Kidney epithelial cell (primary cell): ENCODE results near the gene CCDC93. TPM values are rescaled to one million over a fixed set of nuclear protein-coding genes. Genes with fewer than 3 reads are reported as not detected.
A peak's percentile ranks its signal among the peaks of the same experiment; 100 is the strongest.

Source experiments
- DNase-seq: peaks from one replicate; pipeline ENCODE4 v3.0.0-alpha.2; 2010; ENCODE audit warnings: low read depth
- H3K27me3 ChIP-seq: 2 replicates; pipeline ENCODE4 v1.6.0; 2011; ENCODE audit warnings: low read length; ENCODE audit not compliant: control insufficient read depth, insufficient read depth
- H3K36me3 ChIP-seq: 2 replicates; pipeline ENCODE4 v1.5.1; 2011; ENCODE audit warnings: low read length; ENCODE audit not compliant: control insufficient read depth, insufficient read depth
- H3K4me3 ChIP-seq: 2 replicates; pipeline ENCODE4 v1.5.1; 2011; ENCODE audit warnings: low read depth, mild to moderate bottlenecking, control low read depth, low read length
- total RNA-seq: library from RNA; depleted of rRNA; stranded (reverse); fragments of >200 nt; gene quantifications from 2 replicates; pipeline ENCODE4 v1.2.3, GENCODE V29; 2015
- TF ChIP-seq, protein P1 (sequence below): IDR thresholded peaks from 2 replicates; pipeline ENCODE4 v1.5.1; 2011; ENCODE audit warnings: mild to moderate bottlenecking, moderate library complexity, low read length, control low read depth, inconsistent platforms; ENCODE audit not compliant: insufficient read depth, poor library complexity, severe bottlenecking

CCDC93 gene
- total RNA-seq, 1 donor from 2014 or later = 33.6 TPM

DNA sequence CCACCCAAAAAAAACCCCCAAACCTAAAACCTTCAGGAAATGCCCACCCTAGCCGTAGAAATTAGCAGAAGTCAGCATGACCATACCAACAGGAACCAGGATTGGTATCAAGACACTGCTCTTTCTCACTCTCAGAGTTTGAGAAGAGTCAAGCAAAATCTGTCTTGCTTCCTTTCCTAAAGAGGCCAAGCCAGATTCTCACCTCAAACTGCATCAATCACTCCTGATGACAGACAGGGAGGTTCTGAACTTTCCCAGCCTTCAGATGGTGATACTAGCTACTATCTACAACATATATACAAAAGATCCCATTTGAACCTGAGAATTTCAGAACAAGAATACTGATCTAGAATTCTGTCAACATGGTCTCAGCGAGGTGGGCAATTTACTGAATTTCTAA lies 29.7 kb downstream of the CCDC93 start:
- no peaks in the 10 kb centered on the region for H3K36me3 ChIP-seq
- TF ChIP-seq, protein P1, sequence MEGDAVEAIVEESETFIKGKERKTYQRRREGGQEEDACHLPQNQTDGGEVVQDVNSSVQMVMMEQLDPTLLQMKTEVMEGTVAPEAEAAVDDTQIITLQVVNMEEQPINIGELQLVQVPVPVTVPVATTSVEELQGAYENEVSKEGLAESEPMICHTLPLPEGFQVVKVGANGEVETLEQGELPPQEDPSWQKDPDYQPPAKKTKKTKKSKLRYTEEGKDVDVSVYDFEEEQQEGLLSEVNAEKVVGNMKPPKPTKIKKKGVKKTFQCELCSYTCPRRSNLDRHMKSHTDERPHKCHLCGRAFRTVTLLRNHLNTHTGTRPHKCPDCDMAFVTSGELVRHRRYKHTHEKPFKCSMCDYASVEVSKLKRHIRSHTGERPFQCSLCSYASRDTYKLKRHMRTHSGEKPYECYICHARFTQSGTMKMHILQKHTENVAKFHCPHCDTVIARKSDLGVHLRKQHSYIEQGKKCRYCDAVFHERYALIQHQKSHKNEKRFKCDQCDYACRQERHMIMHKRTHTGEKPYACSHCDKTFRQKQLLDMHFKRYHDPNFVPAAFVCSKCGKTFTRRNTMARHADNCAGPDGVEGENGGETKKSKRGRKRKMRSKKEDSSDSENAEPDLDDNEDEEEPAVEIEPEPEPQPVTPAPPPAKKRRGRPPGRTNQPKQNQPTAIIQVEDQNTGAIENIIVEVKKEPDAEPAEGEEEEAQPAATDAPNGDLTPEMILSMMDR = no peak
- no peak for DNase-seq
- H3K4me3 ChIP-seq = no peak overlapping the region
- H3K27me3 ChIP-seq = no peaks in the 10 kb centered on the region

DNA sequence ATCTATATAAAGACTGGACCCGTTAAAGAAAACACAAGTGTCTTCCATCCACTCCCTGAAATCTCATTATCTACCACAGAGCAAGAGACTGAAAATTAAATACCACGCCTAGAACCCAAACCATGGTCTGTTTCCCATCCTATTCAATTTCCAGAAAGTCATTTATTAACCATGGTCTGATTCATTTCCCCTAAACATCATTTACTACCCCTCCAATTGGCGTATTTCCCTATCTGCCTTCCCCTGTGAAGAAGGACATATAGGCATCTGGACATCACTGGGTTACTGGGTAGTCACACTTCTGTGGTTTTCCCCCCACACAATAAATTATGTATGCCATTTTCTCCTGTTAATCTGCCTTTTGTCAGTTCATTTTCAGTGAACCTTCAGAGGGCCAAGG lies 30.8 kb downstream of the CCDC93 start:
- Histone ChIP-seq H3K36me3 (no peaks in the 10 kb centered on the region), H3K27me3 (no peaks in the 10 kb centered on the region), H3K4me3 (no peak overlapping the region)
- DNase-seq = no peak
- TF ChIP-seq, protein P1 = no peak

- no peaks in the 10 kb centered on the region for H3K27me3 ChIP-seq
- no peak overlapping the region for H3K4me3 ChIP-seq
- H3K36me3 ChIP-seq = no peaks in the 10 kb centered on the region
- TF ChIP-seq, protein P1 = peak; percentile 25
- no peak for DNase-seq
These were observed 31.4 kb downstream of the CCDC93 start for GRCh38 chr2:117982376-117983033.

DNA sequence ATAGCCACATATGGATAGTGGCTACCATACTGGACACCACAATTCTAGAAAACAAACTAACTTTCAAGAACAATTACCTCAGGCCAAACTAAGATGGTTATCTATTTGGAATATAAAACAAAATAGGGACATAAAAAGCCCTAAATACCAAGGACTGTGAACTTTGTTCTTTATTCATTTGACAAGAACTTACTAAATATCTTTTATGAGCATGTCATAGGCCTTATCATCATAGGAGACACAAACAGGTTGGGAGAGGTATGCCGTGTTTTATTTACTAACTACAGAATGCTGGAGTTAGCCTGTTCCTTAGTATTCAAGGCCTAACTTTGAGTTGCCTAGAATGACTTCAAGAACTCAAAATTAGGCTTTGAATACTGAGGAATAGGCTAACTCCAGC lies 32.1 kb downstream of the CCDC93 start:
- no peak overlapping the region for H3K4me3 ChIP-seq
- no peak for DNase-seq
- H3K27me3 ChIP-seq = no peaks in the 10 kb centered on the region
- TF ChIP-seq, protein P1 = no peak
- no peaks in the 10 kb centered on the region for H3K36me3 ChIP-seq

DNA sequence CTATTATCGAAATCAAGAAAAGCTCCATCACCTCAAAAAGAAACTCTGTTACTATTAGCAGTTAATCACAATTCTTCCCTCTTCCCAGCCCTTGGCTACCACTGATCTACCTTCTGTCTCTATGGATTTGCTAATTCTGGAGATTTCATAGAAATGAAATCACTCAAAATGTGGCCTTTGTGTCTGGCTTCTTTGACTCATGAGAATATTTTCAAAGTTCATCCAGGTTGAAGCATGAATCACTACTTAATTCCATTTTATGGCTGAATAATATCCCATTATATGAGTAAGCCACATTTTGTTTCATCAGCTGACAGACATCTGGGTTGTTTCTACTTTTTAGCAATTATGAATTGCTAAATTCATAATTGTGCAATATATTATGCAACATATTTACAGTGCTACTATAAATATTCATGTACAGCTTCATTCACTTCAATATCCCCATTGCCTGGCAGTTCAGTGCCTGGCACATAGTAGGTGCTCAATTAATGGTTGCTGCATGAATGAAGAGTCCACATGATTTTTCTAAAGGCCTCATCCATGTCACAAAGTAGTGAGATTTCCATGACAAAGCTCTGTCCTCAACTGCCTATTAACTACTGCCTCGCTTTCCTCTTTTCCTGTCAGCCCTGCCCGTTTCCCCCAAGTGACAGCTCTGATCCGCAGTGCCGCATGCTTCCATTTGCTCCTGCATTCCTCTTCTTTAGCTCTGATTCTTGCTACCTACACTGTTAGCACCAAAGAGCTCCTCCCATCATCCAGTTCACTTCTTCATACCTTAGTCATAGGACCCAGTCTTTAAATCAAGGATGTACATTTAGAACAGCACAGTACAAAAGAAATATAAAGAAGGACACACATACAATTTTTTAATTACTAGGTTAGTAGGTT lies 32.8 kb downstream of the CCDC93 start:
- no peak overlapping the region for H3K4me3 ChIP-seq
- no peaks in the 10 kb centered on the region for H3K27me3 ChIP-seq
- TF ChIP-seq, protein P1 = no peak
- DNase-seq = peak; percentile 65
- H3K36me3 ChIP-seq = no peaks in the 10 kb centered on the region
